Small intestine (tissue), 7 donors: ENCODE data around the gene UQCRC2. TPM values are rescaled to one million over a fixed set of nuclear protein-coding genes. Genes with fewer than 3 reads are reported as not detected.

Experiments used
- DNase-seq, 2 donors: peaks; one replicate each; pipeline versions ENCODE4 v3.0.0 to v3.0.0-alpha.2; 2013
- FAIRE-seq: peaks from 2 replicates; lab custom pipeline; 2012; peaks lifted over from hg19 to GRCh38; lab: Jason Lieb, UNC
- H3K27ac ChIP-seq, 3 donors: one replicate each; pipeline ENCODE4 v1.5.1; 2013; ENCODE audit warnings: low read length in 2 of 3, mild to moderate bottlenecking in 2 of 3, control low read depth in 1 of 3, inconsistent platforms in 1 of 3, low read depth in 1 of 3, moderate library complexity in 1 of 3
- H3K27me3 ChIP-seq, 3 donors: one replicate each; pipeline ENCODE4 v1.6.1; 2013; ENCODE audit warnings: low read length in 3 of 3, inconsistent platforms in 1 of 3; ENCODE audit not compliant: control insufficient read depth in 3 of 3, insufficient read depth in 3 of 3
- H3K36me3 ChIP-seq, 3 donors: one replicate each; pipeline ENCODE4 v1.6.1; 2013; ENCODE audit warnings: low read length in 3 of 3, inconsistent platforms in 1 of 3, low read depth in 1 of 3, mild to moderate bottlenecking in 1 of 3, moderate library complexity in 1 of 3; ENCODE audit not compliant: control insufficient read depth in 3 of 3, insufficient read depth in 2 of 3
- H3K4me1 ChIP-seq, 3 donors: one replicate each; pipeline ENCODE4 v1.6.1; 2013; ENCODE audit warnings: low read length in 2 of 3, inconsistent platforms in 1 of 3, low read depth in 1 of 3, mild to moderate bottlenecking in 1 of 3, moderate library complexity in 1 of 3; ENCODE audit not compliant: control insufficient read depth in 3 of 3, insufficient read depth in 2 of 3
- H3K4me3 ChIP-seq, 3 donors: one replicate each; pipeline ENCODE4 v1.5.1; 2013; ENCODE audit warnings: low read length in 3 of 3, control low read depth in 1 of 3, inconsistent platforms in 1 of 3, low read depth in 1 of 3, mild to moderate bottlenecking in 1 of 3, moderate library complexity in 1 of 3
- H3K9me3 ChIP-seq, 2 donors: one replicate each; pipeline ENCODE4 v1.6.1; 2013; ENCODE audit warnings: low read depth in 1 of 2, low read length in 1 of 2; ENCODE audit not compliant: control insufficient read depth in 2 of 2, insufficient read depth in 1 of 2
- WGBS, 3 donors: extraction: QIAGEN DNeasy Blood & Tissue Kit; methylation state at CpG; one replicate each; pipeline ENCODE4 v1.1.7; 2013; 5-methylcytosine and 5-hydroxymethylcytosine counted together
- polyA plus RNA-seq, 4 donors: library from polyadenylated mRNA; stranded (reverse) in 3 of 4; unstranded in 1 of 4; fragments of 200-250 nt in 3 of 4; fragments of 120-200 nt in 1 of 4; gene quantifications; one replicate each; pipeline versions ENCODE4 v1.2.1 to v1.2.3, GENCODE V29; 2013
- donor health status: healthy with polysubstance abuse.
- donor health status: control.
- donor health status: control.
- donor health status: Bipolar disorder and iron deficiency.
- donor health status: healthy.

UQCRC2 gene
- polyA plus RNA-seq, 4 donors: 245 to 408 (median 299) TPM

DNA sequence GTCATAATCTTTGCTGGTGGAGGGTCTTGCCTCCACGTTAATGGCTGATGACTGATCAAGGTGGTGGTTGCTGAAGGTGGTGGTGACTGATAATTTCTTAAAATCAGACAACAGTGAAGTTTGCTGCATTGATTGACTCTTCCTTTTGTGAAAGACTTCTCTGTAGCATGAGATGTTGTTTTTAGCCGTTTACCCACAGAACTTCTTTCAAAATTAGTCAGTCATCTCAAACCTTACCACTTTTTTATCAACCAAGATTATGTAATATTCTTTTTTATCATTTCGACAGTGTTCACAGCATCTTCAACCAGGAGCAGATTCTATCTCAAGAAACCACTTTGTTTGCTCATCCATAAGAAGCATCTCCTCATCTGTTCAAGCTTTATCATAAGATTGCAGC, 5.9 kb downstream of the UQCRC2 start:
- Histone ChIP-seq H3K27me3 (no peaks in the 10 kb centered on the region), H3K9me3 (no peaks in the 10 kb centered on the region), H3K4me1 (peaks cover 0 to 4% (median 3%) of the 10 kb centered on the region in 3 donors), H3K36me3 (peaks cover 22 to 44% (median 24%) of the 10 kb centered on the region in 3 donors), H3K27ac (no peak overlapping the region), H3K4me3 (no peak overlapping the region)
- DNase-seq (no peak), FAIRE-seq (no peak)
- 72 to 77% (median 72%) methylated on average over 3 of the region's 3 CpGs for WGBS, 3 donors

DNA sequence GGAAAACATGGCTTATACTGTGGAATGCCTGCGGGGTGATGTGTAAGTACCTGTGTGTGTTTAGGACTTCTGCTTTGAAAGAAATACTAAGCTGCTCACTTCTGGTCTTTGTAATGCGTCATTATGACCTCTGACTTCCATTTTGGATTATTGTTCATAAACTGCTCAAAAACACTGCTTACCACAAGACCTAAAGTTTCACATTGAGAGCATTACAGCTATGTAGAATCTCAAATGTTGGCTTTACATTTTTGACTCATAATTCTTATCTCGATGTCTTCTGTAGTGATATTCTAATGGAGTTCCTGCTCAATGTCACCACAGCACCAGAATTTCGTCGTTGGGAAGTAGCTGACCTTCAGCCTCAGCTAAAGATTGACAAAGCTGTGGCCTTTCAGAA, 9.3 kb downstream of the UQCRC2 start:
- Histone ChIP-seq H3K36me3 (peaks cover 23 to 43% (median 41%) of the 10 kb centered on the region in 3 donors), H3K27me3 (no peaks in the 10 kb centered on the region), H3K4me1 (peaks cover 0 to 4% (median 0%) of the 10 kb centered on the region in 3 donors), H3K9me3 (no peaks in the 10 kb centered on the region), H3K4me3 (no peak overlapping the region), H3K27ac (no peak overlapping the region)
- FAIRE-seq: no peak
- DNase-seq: no peak
- WGBS, 3 donors: 85 to 90% (median 89%) methylated on average over 5 of the region's 5 CpGs

DNA sequence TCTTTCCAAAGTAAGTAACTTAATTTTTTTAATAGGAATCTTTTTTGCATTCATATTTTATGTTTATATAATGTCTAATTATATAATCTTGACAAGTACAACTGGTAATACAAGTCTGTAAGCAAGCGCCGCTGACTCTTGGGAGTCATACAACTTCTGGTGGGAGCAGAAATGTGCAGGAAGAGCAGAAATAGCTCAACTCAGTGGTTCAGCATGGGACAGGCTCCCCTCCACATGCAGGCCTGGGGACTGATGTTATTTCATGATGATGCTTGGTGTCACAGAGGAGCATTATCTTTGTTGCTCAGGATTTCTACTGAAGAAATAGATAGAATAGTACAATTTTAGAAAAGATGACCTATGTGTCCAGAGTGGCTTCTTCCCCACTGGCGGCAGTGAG, 10.7 kb downstream of the UQCRC2 start:
- peaks cover 0 to 4% (median 0%) of the 10 kb centered on the region in 3 donors for H3K4me1 ChIP-seq
- no peaks in the 10 kb centered on the region for H3K9me3 ChIP-seq
- no peak for DNase-seq
- 84 to 92% (median 88%) methylated on average over 3 of the region's 3 CpGs for WGBS, 3 donors
- H3K27me3 ChIP-seq: no peaks in the 10 kb centered on the region
- FAIRE-seq: no peak
- H3K4me3 ChIP-seq: no peak overlapping the region
- no peak overlapping the region for H3K27ac ChIP-seq
- peaks cover 23 to 47% (median 44%) of the 10 kb centered on the region in 3 donors for H3K36me3 ChIP-seq

DNA sequence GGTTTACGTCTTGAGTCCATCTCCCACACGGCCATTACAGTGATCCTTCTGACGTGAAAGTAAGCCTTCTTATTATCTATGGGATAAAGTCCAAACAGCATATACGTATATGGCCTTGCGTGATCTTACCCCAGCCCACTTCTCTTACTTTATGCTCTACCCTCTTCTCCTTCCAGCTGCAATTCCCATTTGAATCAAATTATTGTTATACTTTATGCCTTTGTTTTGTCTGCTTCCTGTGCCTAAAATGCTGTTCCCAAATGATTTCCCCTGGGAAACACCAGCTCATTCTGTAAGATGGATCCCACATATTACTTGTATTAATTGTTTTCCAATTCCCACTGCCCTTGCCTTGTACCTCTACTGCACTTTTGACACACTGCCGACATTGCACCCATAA, 11.2 kb downstream of the UQCRC2 start:
- no peak for FAIRE-seq
- Histone ChIP-seq H3K4me3 (no peak overlapping the region), H3K27me3 (no peaks in the 10 kb centered on the region), H3K4me1 (peaks cover 0 to 4% (median 0%) of the 10 kb centered on the region in 3 donors), H3K9me3 (no peaks in the 10 kb centered on the region), H3K36me3 (peaks cover 21 to 47% (median 46%) of the 10 kb centered on the region in 3 donors), H3K27ac (no peak overlapping the region)
- peak; percentile 32 to 36 for DNase-seq
- 43 to 77% (median 66%) methylated on average over 6 of the region's 6 CpGs for WGBS, 3 donors

DNA sequence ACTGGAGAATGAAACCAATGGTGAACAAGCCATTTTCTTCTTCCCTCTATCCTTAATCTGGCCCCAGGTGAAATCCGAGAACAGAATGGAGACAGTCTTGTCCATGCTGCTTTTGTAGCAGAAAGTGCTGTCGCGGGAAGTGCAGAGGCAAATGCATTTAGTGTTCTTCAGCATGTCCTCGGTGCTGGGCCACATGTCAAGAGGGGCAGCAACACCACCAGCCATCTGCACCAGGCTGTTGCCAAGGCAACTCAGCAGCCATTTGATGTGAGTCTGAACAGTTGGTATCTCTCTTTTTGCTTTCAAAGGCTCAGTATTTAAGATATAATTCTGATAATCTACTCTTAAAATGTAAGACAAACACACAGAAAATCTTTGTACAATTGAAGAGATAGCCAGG, 18.7 kb downstream of the UQCRC2 start:
- Histone ChIP-seq H3K4me3 (no peak overlapping the region), H3K4me1 (no peaks in the 10 kb centered on the region), H3K9me3 (no peaks in the 10 kb centered on the region), H3K27me3 (no peaks in the 10 kb centered on the region), H3K36me3 (peaks cover 17 to 47% (median 32%) of the 10 kb centered on the region in 3 donors), H3K27ac (no peak overlapping the region)
- FAIRE-seq (no peak), DNase-seq (no peak)
- WGBS, 3 donors: 94 to 100% (median 99%) methylated on average over 4 of the region's 4 CpGs

DNA sequence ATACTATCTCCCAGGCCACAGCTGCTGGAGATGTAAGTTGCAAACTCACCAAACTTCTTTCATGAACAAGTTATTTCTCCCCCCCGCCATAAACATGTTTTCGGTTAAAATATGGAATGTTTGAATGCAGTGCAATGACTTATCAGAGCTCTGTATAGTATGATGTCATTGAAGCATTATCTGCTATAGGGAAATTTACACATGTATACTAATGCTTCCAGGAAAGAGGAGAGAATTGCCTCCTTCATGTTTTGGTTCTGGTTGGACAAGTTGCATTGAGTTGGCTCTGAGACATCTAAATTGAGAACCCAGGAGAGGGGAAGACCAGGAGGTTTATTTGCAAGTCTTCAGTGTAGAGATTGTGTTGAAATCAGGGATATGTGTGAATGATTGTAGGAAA, 20.8 kb downstream of the UQCRC2 start:
- no peaks in the 10 kb centered on the region for H3K9me3 ChIP-seq
- DNase-seq: no peak
- 96 to 100% (median 96%) methylated on average over 2 of the region's 2 CpGs for WGBS, 3 donors
- H3K4me3 ChIP-seq: no peak overlapping the region
- H3K4me1 ChIP-seq: no peaks in the 10 kb centered on the region
- H3K27me3 ChIP-seq: no peaks in the 10 kb centered on the region
- no peak overlapping the region for H3K27ac ChIP-seq
- no peak for FAIRE-seq
- H3K36me3 ChIP-seq: peaks cover 20 to 49% (median 33%) of the 10 kb centered on the region in 3 donors

DNA sequence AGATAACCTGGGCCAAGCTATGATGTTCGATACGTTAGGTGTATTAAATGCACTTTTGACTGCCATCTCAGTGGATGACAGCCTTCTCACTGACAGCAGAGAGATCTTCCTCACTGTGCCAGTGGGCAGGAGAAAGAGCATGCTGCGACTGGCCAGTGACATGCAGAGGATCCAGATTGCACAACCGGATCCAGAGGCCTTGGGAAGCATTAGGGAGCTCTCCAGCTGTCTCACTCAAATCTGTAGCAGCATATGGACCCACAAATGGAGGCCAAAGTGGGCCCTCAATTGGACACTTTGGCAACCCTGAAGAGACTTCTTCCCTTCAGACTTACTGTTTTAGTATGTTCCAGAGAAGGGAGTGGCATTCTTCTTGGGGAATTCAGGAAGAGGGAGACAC, 26.9 kb downstream of the UQCRC2 start:
- Histone ChIP-seq H3K27me3 (no peaks in the 10 kb centered on the region), H3K4me1 (no peaks in the 10 kb centered on the region), H3K9me3 (no peaks in the 10 kb centered on the region), H3K27ac (no peak overlapping the region), H3K4me3 (no peak overlapping the region), H3K36me3 (peaks cover 31 to 42% (median 35%) of the 10 kb centered on the region in 3 donors)
- no peak for FAIRE-seq
- DNase-seq: no peak
- 92 to 95% (median 94%) methylated on average over 4 of the region's 4 CpGs for WGBS, 3 donors

DNA sequence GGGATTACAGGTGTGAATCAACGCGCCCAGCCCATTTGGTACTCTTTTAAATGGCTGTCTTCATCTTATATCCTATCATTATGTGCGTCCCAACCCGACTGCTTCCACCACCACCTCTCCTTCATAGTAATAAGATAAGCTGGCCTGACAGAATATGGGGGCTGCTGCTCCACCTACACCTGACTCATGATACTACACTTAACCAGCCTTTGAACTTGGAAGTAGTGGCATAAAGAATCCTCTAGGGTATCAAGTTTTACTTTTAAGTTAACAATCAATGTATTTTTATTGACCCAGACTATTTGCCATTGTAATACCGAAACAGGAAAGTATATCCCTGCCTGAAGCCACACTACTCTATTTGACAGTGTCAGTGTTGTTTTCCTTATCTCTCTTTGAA, 28.9 kb downstream of the UQCRC2 start:
- H3K9me3 ChIP-seq: no peaks in the 10 kb centered on the region
- H3K27me3 ChIP-seq: no peaks in the 10 kb centered on the region
- H3K36me3 ChIP-seq: peaks cover 23 to 31% (median 31%) of the 10 kb centered on the region in 3 donors
- FAIRE-seq: no peak
- H3K27ac ChIP-seq: no peak overlapping the region
- H3K4me3 ChIP-seq: no peak overlapping the region
- no peaks in the 10 kb centered on the region for H3K4me1 ChIP-seq
- no peak for DNase-seq
- WGBS, 3 donors: 89 to 95% (median 94%) methylated on average over 5 of the region's 5 CpGs

DNA sequence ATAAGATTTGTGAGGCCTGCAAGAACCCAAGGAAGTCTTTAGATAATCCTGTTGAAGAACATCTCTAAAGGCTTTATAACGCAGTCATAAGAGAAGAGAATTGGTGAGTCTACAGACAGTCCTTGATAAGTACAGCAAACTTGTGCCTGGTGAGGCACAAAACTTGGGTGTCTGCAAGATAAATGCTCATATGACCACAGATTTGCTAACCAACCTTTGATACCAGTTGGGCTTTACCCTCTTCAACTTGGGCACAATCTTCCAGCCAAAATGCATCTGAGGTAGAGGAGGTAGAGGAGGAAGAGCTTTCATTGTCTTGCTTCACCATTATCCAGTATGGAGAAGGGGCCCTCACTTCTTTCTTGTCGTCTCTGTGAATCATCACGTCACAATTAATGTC, 30.9 kb downstream of the UQCRC2 start:
- Histone ChIP-seq H3K4me3 (no peak overlapping the region), H3K4me1 (no peaks in the 10 kb centered on the region), H3K9me3 (no peaks in the 10 kb centered on the region), H3K36me3 (peaks cover 18 to 27% (median 24%) of the 10 kb centered on the region in 3 donors), H3K27ac (no peak overlapping the region), H3K27me3 (no peaks in the 10 kb centered on the region)
- WGBS, 3 donors: 86 to 93% (median 87%) methylated on average over 3 of the region's 3 CpGs
- DNase-seq (no peak), FAIRE-seq (no peak)
